GM21786 (cell line): ENCODE data around the gene PCNX2.

Experiments used
- ATAC-seq: cut with Tn5 transposase; IDR thresholded peaks from one replicate; pipeline ENCODE4 v1.9.1; 2021; ENCODE audit not compliant: unreplicated experiment

Gene PCNX2

GRCh38 chr1:233079574-233079973, 216.0 kb downstream of the PCNX2 start:
- no peak for ATAC-seq

GRCh38 chr1:233078396-233078795, 217.1 kb downstream of the PCNX2 start:
- no peak for ATAC-seq

DNA sequence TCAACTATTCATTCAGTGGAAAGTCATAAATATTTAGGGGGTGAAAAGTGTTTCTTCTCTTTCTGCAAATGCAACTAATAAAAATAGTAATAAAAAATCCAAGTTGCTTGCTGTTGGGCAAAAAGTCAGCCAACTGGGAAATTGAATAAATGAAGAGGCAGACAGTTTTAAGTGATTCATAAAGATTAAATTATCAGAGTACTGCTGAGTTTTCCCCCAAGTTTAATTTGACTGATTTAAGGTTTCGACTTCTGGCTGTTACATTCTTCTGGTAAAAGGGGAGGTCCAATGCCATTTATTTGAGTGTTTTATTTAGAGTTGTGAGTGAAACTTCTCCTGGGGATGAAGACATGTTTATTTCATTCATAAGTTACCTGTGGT, 219.6 kb downstream of the PCNX2 start:
- no peak for ATAC-seq

GRCh38 chr1:233066087-233066486, 229.4 kb downstream of the PCNX2 start:
- no peak for ATAC-seq

- ATAC-seq: no peak
Measured at GRCh38 chr1:233065685-233066084, 229.8 kb downstream of the PCNX2 start.

- ATAC-seq: no peak
Measured at GRCh38 chr1:233064988-233065387, 230.5 kb downstream of the PCNX2 start.

DNA sequence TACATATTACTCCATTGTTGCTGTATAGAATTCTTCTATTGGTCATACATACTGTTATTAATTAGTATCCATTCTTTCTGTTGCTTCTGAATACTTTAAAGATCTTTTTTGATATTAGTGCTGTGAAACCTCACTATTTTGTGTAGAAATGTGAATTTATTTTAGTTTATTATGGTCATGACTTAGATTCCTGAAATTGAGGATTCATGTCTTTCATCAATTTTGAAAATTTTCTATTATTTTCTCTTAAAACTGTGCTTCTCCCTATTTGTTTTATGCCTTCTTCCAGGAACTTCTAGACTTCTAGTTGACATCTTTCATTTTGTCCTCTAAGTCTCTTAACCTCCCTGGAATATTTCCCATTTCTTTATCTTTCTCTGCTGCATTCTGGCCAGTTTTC, 232.1 kb downstream of the PCNX2 start:
- no peak for ATAC-seq

DNA sequence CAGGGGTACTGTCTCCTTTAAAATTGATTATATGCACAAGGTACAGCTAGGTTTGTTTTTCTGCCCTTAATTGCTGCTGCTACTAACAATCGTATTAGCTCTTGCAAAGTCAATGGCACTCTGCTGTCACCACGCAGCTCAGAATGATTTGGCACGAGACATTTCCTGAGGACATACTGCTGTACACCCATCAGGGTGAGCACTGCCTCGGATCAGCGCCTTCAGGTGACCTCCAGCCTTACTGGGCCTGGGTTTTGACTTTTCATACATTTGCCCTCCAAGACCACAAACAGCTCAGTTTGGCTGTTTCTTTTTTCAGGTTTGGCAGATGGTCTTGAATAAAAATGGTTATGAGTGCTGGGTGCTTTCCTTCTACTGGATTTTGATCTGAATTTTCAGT, 234.3 kb downstream of the PCNX2 start:
- ATAC-seq: no peak

- ATAC-seq: no peak
Measured at GRCh38 chr1:233060461-233060994, 235.0 kb downstream of the PCNX2 start.

- no peak for ATAC-seq
Measured at GRCh38 chr1:233057836-233058235, 237.7 kb downstream of the PCNX2 start.

GRCh38 chr1:233055879-233056641, 239.5 kb downstream of the PCNX2 start:
- no peak for ATAC-seq

DNA sequence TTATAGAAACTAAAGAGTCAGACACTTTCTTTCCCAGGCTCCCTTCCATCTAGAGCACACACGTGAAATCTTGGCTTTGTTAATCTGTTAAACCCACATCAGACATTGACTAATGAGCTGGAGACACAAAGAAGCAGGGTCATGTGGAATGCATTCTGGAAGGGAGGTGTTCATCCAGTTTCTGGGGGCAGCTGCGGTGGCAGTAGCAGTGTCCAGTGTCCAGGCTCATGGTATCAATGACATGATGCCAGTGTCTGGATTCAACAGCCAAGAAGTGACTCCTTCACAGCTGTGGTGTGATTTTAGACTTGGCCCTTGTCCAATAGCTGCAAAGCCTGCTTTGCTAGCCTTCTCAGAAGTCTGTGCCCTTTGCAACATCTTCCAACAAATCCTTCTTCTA, 249.9 kb downstream of the PCNX2 start:
- no peak for ATAC-seq

GRCh38 chr1:233042834-233043233, 252.7 kb downstream of the PCNX2 start:
- ATAC-seq: no peak

- no peak for ATAC-seq
Measured at GRCh38 chr1:233040494-233040893, 255.0 kb downstream of the PCNX2 start.

DNA sequence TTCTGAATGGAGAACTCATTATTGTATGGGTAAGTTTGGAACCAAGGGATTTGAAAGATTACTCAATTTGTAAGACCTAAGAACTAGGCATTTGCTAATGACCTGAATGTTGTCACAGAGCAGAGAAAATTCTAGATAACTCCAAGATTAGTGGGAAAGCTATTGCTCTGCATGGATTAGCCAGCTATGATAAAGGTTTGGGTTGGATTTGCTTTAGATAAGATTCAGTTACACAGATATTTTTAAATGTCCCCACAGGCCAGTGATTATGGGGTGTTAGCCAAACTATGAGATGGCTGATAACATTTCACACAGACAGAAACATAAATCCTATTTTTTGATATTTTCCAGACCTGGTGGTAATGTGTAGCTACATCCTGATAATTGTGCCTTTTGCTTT, 256.9 kb downstream of the PCNX2 start:
- no peak for ATAC-seq

- ATAC-seq: no peak
Measured at GRCh38 chr1:233037843-233038242, 257.7 kb downstream of the PCNX2 start.

- no peak for ATAC-seq
Measured at GRCh38 chr1:233034836-233035235, 260.7 kb downstream of the PCNX2 start.

- no peak for ATAC-seq
Measured at GRCh38 chr1:233033361-233033760, 262.2 kb downstream of the PCNX2 start.

DNA sequence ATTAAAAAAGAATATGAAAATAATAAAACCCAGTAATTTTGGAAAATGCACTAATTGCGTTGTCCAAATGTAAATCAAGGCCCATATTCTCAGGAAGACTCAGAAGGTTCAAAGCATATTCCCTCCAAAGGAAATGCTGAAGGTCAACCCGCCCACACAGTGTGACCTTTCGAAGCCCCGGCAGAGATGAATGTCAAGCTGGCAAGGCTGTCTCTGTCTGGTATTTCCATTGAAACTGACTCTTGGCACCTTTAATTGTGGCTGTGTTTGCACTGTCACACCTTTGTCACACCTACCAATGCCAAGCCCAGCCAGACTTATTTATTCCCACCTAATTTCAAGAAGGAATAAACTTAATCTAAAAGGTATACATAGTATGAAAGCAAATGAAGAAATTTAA, 262.6 kb downstream of the PCNX2 start:
- ATAC-seq: no peak

GRCh38 chr1:233031521-233031920, 264.0 kb downstream of the PCNX2 start:
- ATAC-seq: no peak

- no peak for ATAC-seq
Measured at GRCh38 chr1:233027046-233027445, 268.5 kb downstream of the PCNX2 start.

DNA sequence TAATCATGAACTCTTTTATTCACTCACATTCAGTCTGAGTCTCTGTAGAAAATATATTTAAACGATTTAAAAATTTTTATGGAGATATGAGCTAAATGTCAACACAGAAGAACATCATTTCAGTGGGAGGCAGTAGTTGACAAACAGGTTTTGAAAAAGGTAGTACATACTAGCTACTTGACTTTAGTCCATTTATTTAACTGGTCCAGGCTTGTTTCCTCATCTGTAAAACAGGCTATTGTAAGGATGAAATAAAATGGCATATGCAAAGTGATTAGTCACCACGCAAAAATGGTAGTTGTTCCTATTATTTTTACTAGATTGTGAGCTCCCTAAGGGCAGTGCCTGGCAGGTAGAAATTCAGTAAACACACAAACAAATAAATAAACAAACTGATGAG, 270.0 kb downstream of the PCNX2 start:
- ATAC-seq: no peak

DNA sequence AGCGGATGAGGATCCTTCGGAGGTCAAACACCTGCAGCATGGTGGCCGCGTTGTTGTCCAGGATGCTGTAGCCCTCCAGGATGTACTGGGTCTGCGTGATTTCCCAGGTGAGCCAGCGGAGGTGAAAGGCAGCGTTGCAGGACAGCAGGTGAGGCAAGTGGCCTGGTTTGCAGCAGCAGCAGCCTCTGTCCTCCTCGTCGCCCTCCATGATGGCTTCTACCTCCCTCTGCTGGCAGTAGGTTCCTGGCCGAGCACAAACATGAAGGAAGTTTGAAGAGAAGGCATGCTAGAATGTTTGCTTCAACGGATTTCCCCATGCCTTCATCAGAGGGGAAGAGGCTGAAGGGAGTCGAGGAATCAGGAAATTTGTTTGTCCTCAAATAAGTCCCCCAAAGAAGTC, 270.4 kb downstream of the PCNX2 start:
- no peak for ATAC-seq
